Ureter (tissue), 1 donor: ENCODE results near the gene COPZ1. TPM values are rescaled to one million over a fixed set of nuclear protein-coding genes. Genes with fewer than 3 reads are reported as not detected.
"Not testable (repeated sequence)": the region's sequence is repeated elsewhere in the genome, so short reads cannot be mapped to it uniquely, and the experiment has no call there.

ENCODE experiments used
- DNase-seq: peaks from one replicate; pipeline ENCODE4 v3.0.0-alpha.2; 2020; ENCODE audit warnings: low spot score
- total RNA-seq: library from RNA; stranded (reverse); gene quantifications from one replicate; pipeline ENCODE4 v1.2.4, GENCODE V29; 2023
- donor health status: DM: yes; HTN: yes; CAD: no.

COPZ1 gene
- total RNA-seq, 1 donor from 2014 or later = 116 TPM

- DNase-seq = no peak
Measured at GRCh38 chr12:54294152-54294952, 30.6 kb upstream of the COPZ1 start.

- DNase-seq = no peak
Measured at GRCh38 chr12:54294953-54295566, 29.9 kb upstream of the COPZ1 start.

GRCh38 chr12:54296393-54297099 is 28.4 kb upstream of the COPZ1 start:
- no peak for DNase-seq

GRCh38 chr12:54298904-54299303 is 26.0 kb upstream of the COPZ1 start:
- DNase-seq = no peak

- no peak for DNase-seq
Measured at GRCh38 chr12:54299515-54300224, 25.3 kb upstream of the COPZ1 start.

- DNase-seq = no peak
Measured at GRCh38 chr12:54300225-54300731, 24.7 kb upstream of the COPZ1 start.

GRCh38 chr12:54300732-54301427 is 24.1 kb upstream of the COPZ1 start, which contains the start of gene NFE2:
Gene NFE2, minus strand, starts transcription at chr12:54301015. Its CDS starts 5,767 bp downstream, at chr12:54295248.
- DNase-seq = no peak

- no peak for DNase-seq
Measured at GRCh38 chr12:54301428-54302048, 23.4 kb upstream of the COPZ1 start.

GRCh38 chr12:54303640-54304039 is 21.3 kb upstream of the COPZ1 start:
- DNase-seq = no peak

GRCh38 chr12:54304187-54304810 is 20.6 kb upstream of the COPZ1 start:
- DNase-seq = peak; percentile 89

- DNase-seq = peak; percentile 94
Measured at GRCh38 chr12:54306925-54307741, 17.8 kb upstream of the COPZ1 start.

GRCh38 chr12:54311051-54311450 is 13.9 kb upstream of the COPZ1 start:
- DNase-seq = no peak

- not testable (repeated sequence) for DNase-seq
Measured at GRCh38 chr12:54312309-54312708, 12.6 kb upstream of the COPZ1 start.

- DNase-seq = no peak
Measured at GRCh38 chr12:54321363-54321762, 3.6 kb upstream of the COPZ1 start.

- DNase-seq = not testable (repeated sequence)
Measured at GRCh38 chr12:54325442-54326109, 645 bp downstream of the COPZ1 start.

GRCh38 chr12:54328595-54329337 is 3.8 kb downstream of the COPZ1 start:
- DNase-seq = no peak

- DNase-seq = no peak
Measured at GRCh38 chr12:54329759-54330158, 4.8 kb downstream of the COPZ1 start.

- DNase-seq = no peak
Measured at GRCh38 chr12:54330442-54330841, 5.5 kb downstream of the COPZ1 start.
